ENCODE data around the gene ATG7. TPM values are rescaled to one million over a fixed set of nuclear protein-coding genes. Genes with fewer than 3 reads are reported as not detected.

The ATG7 gene
- total RNA-seq, 1 experiment from 2014 or later: 29.3 TPM

DNA sequence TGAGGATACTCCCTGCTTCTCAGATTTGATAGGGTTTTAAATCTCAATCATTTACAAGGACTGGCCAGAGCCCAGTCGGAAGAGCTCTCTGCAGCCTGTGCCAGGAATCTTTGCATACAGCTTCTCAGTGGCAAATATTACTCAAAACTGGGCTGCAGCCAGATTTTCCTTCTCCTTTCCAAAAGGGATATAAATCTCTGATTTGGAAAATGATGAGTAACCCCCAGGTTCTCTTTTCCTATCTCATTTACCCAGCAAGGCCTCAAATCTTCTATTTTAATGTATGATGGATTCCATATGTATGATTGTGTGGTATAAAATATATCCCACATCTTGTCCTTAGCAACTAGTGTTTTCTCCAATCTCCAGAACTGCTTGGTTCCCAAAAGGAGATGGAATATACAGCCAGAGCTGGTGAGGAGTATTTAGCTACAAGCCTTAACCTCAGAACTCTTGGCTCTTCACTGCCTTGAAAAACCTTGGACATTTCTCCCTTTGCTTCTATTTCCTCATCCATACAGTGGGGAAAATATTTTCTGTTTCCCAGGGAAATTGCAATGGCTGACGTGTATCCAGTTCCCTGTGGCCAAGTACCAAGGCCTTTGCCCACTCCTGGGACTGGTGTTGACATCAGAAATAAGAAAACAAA is 114.4 kb downstream of the ATG7 start:
- Histone ChIP-seq H3K9me3 (ENCODE audit: control insufficient read depth in 1 of 2, insufficient read depth in 1 of 2, low read depth in 1 of 2, low read length in 2 of 2) (no peaks in the 10 kb centered on the region), H3K4me2 (ENCODE audit: low read length) (no peak overlapping the region), H3K9ac (ENCODE audit: low read length) (no peak overlapping the region), H4K20me1 (ENCODE audit: insufficient read depth) (no peaks in the 10 kb centered on the region), H3K79me2 (ENCODE audit: insufficient read depth, low read length) (no peaks in the 10 kb centered on the region), H3K27me3 (ENCODE audit: insufficient read depth, low read length) (no peaks in the 10 kb centered on the region), H3K36me3 (ENCODE audit: control insufficient read depth in 1 of 2, insufficient read depth in 2 of 2, low read length in 2 of 2) (no peaks in the 10 kb centered on the region), H3K27ac (ENCODE audit: low read depth, low read length) (no peak overlapping the region), H2AFZ (ENCODE audit: low read depth, low read length, poor library complexity, severe bottlenecking) (no peak overlapping the region), H3K4me3 (replicated peaks in 1 of 2; ENCODE audit: low read depth in 1 of 2, low read length in 2 of 2) (no peak overlapping the region), H3K9me2 (ENCODE audit: insufficient read depth) (no peaks in the 10 kb centered on the region), H3K4me1 (ENCODE audit: control insufficient read depth in 1 of 2, insufficient read depth in 2 of 2, low read length in 2 of 2) (no peaks in the 10 kb centered on the region)
- BruUV-seq (replicated peaks): no TSS peak
- no peak for DNase-seq (ENCODE audit: low read depth, low spot score)
- no peak for ATAC-seq
- ChIA-PET CTCF (no interaction called here), POLR2A (no interaction called here), RAD21 (ENCODE audit: low non-redundant PET in 1 of 2, low total read pairs in 2 of 2, uncharacterized antibody in 2 of 2, unreplicated experiment in 2 of 2) (no interaction called here)
- intact Hi-C loops (cut with micrococcal nuclease): no loop called here
- TF ChIP-seq EZH2 (IDR thresholded peaks at IDR 0.05) (no peak), POLR2A (IDR thresholded peaks at IDR 0.05; ENCODE audit: borderline replicate concordance, extremely low read depth, insufficient read depth, insufficient read length) (no peak), ZNF274 (IDR thresholded peaks at IDR 0.05; ENCODE audit: low read depth, low read length) (no peak), ELF1 (IDR thresholded peaks at IDR 0.05; ENCODE audit: borderline replicate concordance, low read depth) (no peak), SP1 (IDR thresholded peaks at IDR 0.05; ENCODE audit: low read depth) (no peak), YY1 (IDR thresholded peaks at IDR 0.05; ENCODE audit: extremely low read depth, insufficient replicate concordance, low read depth, low read length) (no peak), CEBPB (IDR thresholded peaks at IDR 0.05; ENCODE audit: low read depth) (no peak), TCF7L2 (IDR thresholded peaks at IDR 0.05; ENCODE audit: borderline replicate concordance, extremely low read depth, insufficient read depth, insufficient read length) (no peak), SIN3A (IDR thresholded peaks at IDR 0.05; ENCODE audit: low read depth) (no peak), RAD21 (IDR thresholded peaks at IDR 0.05; ENCODE audit: low read depth) (no peak), EGR1 (IDR thresholded peaks at IDR 0.05; ENCODE audit: low read depth) (no peak), SRF (IDR thresholded peaks at IDR 0.05; ENCODE audit: low read depth) (no peak), POLR2AphosphoS5 (IDR thresholded peaks at IDR 0.05; ENCODE audit: low read depth, low read length) (no peak)
- TF ChIP-seq, protein P1, sequence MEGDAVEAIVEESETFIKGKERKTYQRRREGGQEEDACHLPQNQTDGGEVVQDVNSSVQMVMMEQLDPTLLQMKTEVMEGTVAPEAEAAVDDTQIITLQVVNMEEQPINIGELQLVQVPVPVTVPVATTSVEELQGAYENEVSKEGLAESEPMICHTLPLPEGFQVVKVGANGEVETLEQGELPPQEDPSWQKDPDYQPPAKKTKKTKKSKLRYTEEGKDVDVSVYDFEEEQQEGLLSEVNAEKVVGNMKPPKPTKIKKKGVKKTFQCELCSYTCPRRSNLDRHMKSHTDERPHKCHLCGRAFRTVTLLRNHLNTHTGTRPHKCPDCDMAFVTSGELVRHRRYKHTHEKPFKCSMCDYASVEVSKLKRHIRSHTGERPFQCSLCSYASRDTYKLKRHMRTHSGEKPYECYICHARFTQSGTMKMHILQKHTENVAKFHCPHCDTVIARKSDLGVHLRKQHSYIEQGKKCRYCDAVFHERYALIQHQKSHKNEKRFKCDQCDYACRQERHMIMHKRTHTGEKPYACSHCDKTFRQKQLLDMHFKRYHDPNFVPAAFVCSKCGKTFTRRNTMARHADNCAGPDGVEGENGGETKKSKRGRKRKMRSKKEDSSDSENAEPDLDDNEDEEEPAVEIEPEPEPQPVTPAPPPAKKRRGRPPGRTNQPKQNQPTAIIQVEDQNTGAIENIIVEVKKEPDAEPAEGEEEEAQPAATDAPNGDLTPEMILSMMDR (IDR thresholded peaks at IDR 0.05 in 2 of 3, conservative IDR thresholded peaks at IDR 0.05 in 1 of 3; ENCODE audit: borderline replicate concordance in 1 of 3, insufficient read depth in 1 of 3, low read depth in 2 of 3, low read length in 2 of 3): no peak
- TF ChIP-seq, protein P2, sequence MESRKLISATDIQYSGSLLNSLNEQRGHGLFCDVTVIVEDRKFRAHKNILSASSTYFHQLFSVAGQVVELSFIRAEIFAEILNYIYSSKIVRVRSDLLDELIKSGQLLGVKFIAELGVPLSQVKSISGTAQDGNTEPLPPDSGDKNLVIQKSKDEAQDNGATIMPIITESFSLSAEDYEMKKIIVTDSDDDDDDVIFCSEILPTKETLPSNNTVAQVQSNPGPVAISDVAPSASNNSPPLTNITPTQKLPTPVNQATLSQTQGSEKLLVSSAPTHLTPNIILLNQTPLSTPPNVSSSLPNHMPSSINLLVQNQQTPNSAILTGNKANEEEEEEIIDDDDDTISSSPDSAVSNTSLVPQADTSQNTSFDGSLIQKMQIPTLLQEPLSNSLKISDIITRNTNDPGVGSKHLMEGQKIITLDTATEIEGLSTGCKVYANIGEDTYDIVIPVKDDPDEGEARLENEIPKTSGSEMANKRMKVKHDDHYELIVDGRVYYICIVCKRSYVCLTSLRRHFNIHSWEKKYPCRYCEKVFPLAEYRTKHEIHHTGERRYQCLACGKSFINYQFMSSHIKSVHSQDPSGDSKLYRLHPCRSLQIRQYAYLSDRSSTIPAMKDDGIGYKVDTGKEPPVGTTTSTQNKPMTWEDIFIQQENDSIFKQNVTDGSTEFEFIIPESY (IDR thresholded peaks at IDR 0.05; ENCODE audit: extremely low read depth, insufficient replicate concordance, low read length): no peak
- TF ChIP-seq, protein P3, sequence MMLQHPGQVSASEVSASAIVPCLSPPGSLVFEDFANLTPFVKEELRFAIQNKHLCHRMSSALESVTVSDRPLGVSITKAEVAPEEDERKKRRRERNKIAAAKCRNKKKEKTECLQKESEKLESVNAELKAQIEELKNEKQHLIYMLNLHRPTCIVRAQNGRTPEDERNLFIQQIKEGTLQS (IDR thresholded peaks at IDR 0.05): no peak
- TF ChIP-seq, protein P4, sequence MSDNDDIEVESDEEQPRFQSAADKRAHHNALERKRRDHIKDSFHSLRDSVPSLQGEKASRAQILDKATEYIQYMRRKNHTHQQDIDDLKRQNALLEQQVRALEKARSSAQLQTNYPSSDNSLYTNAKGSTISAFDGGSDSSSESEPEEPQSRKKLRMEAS (IDR thresholded peaks at IDR 0.05): no peak
- TF ChIP-seq, protein P5, sequence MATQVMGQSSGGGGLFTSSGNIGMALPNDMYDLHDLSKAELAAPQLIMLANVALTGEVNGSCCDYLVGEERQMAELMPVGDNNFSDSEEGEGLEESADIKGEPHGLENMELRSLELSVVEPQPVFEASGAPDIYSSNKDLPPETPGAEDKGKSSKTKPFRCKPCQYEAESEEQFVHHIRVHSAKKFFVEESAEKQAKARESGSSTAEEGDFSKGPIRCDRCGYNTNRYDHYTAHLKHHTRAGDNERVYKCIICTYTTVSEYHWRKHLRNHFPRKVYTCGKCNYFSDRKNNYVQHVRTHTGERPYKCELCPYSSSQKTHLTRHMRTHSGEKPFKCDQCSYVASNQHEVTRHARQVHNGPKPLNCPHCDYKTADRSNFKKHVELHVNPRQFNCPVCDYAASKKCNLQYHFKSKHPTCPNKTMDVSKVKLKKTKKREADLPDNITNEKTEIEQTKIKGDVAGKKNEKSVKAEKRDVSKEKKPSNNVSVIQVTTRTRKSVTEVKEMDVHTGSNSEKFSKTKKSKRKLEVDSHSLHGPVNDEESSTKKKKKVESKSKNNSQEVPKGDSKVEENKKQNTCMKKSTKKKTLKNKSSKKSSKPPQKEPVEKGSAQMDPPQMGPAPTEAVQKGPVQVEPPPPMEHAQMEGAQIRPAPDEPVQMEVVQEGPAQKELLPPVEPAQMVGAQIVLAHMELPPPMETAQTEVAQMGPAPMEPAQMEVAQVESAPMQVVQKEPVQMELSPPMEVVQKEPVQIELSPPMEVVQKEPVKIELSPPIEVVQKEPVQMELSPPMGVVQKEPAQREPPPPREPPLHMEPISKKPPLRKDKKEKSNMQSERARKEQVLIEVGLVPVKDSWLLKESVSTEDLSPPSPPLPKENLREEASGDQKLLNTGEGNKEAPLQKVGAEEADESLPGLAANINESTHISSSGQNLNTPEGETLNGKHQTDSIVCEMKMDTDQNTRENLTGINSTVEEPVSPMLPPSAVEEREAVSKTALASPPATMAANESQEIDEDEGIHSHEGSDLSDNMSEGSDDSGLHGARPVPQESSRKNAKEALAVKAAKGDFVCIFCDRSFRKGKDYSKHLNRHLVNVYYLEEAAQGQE (IDR thresholded peaks at IDR 0.05; ENCODE audit: low read depth): no peak

Data from HCT116 (cell line).